GM10248 (cell line): ENCODE data around the gene EDEM1.
"Not testable (repeated sequence)": the region's sequence is repeated elsewhere in the genome, so short reads cannot be mapped to it uniquely, and the experiment has no call there.

Experiments used
- CTCF ChIA-PET: fragments of 300-600 bp; sonication (Branson Sonifier 250); formaldehyde crosslinking; extraction: SDS; loops from one replicate; lab custom pipeline; 2021; ENCODE audit warnings: antibody characterized with exemption; lab: Yijun Ruan, JAX
- POLR2A ChIA-PET: fragments of 350-650 bp; sonication (Branson Sonifier 250); formaldehyde crosslinking; extraction: SDS; loops from one replicate; lab custom pipeline; 2020; ENCODE audit warnings: antibody characterized with exemption; lab: Yijun Ruan, JAX
- DNase-seq: peaks from one replicate; pipeline ENCODE4 v3.0.0; 2012; ENCODE audit errors: extremely low spot score
- CTCF ChIP-seq: IDR thresholded peaks from 2 replicates; pipeline ENCODE4 v1.5.1; 2012; ENCODE audit warnings: mild to moderate bottlenecking, low read depth; ENCODE audit errors: extremely low read depth, missing control alignments, control extremely low read depth

The EDEM1 gene

GRCh38 chr3:5235655-5236054, 48.1 kb downstream of the EDEM1 start:
- ChIA-PET CTCF (no interaction called here), POLR2A (no interaction called here)
- no peak for DNase-seq
- TF ChIP-seq CTCF, result no peak

- DNase-seq, result no peak
- TF ChIP-seq CTCF, result no peak
- ChIA-PET CTCF (interaction anchor here (1.1 kb wide), 1 partner anchor 18 kb away, joined by 3 read pairs; no protein-coding TSS in a partner anchor), POLR2A (no interaction called here)
These were observed 51.0 kb downstream of the EDEM1 start for GRCh38 chr3:5238545-5238944.

- CTCF ChIA-PET, result no interaction called here
- no peak for DNase-seq
- TF ChIP-seq CTCF, result no peak
- POLR2A ChIA-PET, result no interaction called here
These were observed 52.1 kb downstream of the EDEM1 start for GRCh38 chr3:5239602-5240001.

- DNase-seq, result no peak
- CTCF ChIA-PET, result no interaction called here
These were observed 53.2 kb downstream of the EDEM1 start for GRCh38 chr3:5240740-5241139.

GRCh38 chr3:5242785-5243184, 55.3 kb downstream of the EDEM1 start:
- DNase-seq, POLR2A ChIA-PET, CTCF ChIA-PET: not testable (repeated sequence)

More at GRCh38 chr3:5240740-5241139, 53.2 kb downstream of the EDEM1 start:
- TF ChIP-seq CTCF, result no peak
- POLR2A ChIA-PET, result no interaction called here

- no peak for DNase-seq
- TF ChIP-seq CTCF, result no peak
- ChIA-PET POLR2A (no interaction called here), CTCF (interaction anchor here (1.2 kb wide), 1 partner anchor 13 kb away, joined by 5 read pairs; no protein-coding TSS in a partner anchor)
These were observed 58.4 kb downstream of the EDEM1 start for GRCh38 chr3:5245927-5246326.

GRCh38 chr3:5248822-5249221, 61.3 kb downstream of the EDEM1 start:
- CTCF ChIA-PET, result no interaction called here
- TF ChIP-seq CTCF, result no peak
- POLR2A ChIA-PET, result no interaction called here
- DNase-seq, result no peak
